ENCODE results near the gene TFEB.

Gene TFEB

DNA sequence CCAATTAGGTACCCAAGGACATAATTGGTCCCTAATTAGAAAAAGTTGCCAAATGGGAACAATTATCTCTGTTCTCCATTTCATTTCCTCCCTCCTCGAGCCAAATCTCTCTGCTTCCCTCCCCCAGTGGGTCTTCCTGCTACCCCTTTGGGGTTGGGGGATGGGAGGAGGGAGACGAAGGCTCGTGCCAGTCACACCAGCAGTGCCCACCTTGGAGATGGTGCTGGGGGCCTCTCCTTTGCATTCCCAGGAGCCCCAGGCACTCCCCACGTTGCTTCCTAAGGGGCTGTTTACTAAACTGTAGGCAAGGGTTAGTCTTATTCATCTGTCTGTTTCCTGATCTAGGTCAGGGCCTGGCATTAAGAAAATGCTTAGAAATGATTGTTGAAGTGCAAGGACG lies 64.0 kb downstream of the TFEB start:
- no peak for DNase-seq

DNA sequence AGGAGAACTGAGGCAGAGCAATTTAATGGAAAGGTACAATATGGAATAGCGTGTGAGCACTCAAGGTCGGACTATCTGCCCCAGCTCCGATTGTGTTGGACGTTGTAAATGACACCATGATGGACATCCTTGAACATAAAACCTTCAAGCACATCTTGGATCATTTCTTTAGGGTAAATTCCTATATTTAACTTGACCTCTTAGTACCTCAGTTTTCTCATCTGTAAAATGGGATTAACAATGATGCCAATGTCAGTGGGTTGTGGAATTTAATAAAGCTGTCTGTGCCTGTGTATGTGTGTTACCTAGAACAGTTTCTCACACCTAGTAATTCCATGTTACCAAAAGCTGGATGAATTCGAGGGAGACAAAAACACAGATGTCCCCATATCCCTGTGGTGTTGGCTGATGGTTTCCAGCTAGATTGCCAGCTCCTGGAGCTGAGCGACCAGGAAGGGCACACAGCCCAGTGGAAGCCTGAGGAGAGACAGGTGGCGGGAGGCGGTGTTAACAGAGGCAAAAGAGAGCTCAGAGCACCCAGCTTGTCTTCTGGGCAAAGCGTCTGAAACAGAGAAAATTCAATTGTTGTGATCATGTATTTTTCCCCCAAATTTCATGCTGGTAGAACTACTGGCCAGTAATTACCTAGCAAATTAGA lies 64.6 kb downstream of the TFEB start:
- DNase-seq: no peak

DNA sequence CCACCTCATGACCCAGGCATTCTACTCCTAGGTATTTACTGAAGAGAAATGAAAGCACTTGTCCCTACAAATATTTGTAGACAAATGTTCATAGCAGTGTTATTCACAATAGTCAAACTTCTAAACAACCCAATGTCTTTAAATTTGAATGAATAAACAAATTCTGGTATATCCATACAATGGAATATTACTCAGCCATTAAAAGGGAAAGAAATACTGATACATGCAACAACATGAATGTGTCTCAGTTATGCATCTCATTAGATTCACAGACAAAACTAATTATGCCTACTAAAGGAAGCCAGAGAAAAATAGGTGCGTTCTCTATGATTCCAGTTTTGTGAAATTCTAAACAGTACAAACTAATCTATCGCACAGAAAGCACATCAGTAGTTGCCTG lies 66.4 kb downstream of the TFEB start:
- DNase-seq: no peak

- DNase-seq: no peak
These were observed 68.2 kb downstream of the TFEB start for GRCh38 chr6:41667195-41667594.

DNA sequence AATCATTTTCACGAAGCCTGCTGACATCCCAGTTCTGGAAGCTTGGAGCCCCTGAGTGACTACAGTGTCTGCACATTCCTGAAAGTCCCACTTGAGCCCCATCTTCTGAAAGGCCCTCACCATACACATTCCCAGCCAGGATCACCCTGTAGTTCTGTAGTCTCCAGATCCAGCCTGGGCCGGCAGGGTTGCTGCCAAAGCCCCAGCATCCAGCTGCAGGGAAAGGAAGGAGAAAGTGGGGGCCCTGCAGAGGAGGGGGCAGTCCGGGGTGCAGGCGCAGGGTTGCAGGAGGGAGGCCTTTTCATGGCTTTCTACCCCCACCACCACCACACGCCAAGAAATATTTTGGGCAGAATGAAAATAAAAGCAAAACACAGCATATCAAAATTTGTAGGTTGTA lies 71.1 kb downstream of the TFEB start:
- no peak for DNase-seq

- DNase-seq: no peak
These were observed 71.8 kb downstream of the TFEB start for GRCh38 chr6:41663568-41663967.

GRCh38 chr6:41659935-41660334 lies 75.5 kb downstream of the TFEB start:
- DNase-seq: no peak

DNA sequence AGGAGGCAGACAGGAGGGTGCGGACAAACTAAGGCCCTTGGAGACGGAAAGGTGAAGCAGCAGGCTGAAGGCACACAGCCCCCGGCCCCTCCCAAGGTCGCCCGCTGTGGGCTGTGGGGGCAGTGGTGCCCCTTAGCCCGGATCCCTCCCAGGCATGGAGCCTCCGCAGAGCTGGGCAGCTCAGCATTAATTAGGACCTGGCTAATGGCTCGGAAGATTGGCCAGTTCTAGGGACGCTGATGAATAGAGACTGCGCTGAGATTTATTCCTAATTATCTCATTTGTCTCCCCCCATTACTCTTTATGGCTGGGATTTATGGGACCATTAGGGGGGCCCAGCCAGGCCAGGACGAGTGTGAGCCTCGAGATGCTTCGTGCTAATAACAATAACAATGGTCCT lies 76.8 kb downstream of the TFEB start:
- DNase-seq: no peak

DNA sequence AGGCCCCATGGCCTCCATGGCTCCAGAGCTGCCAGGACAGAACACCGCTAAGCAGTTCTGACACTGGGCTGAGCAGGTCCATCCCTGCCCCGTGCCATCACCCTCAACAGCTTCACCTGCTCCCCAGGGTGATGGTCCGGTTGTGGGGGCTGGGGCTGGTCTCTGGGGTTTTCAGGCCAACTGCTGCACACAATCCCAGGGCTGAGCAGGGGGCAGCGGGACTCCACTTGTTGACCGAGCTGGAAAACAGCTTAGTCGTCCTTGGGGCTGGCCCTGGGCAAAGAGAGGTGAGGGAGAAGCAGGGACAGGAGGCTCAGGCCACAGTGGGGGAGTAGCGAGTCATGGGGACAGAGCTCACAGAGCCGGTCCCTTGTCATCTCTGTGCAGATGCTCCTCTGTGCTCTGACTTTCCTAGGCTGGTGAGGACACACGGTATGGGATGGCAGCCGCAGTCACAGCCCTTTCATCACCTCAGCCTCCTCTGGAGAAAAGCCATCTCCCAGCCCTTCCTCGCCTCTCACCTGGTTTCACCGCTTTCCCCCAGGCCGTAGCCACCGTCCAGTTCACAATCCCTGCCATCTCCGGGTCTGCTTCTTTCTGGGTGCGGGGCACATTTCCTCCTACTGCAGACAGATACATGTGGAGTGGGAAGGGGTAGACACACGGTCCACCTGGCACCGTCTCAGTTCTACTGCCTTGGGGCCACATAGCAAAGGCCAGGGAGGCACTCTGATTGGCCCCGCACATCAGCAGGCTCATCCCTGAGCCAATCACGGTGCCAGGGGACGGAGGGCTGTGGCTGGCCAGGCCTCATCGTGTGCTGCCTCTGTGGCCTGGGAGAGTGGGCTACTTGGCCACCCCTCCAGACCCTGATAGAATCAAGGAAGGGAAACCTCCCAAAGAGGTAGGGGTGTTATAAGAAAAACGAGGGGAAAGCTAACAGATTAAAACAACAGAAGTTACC lies 78.0 kb downstream of the TFEB start:
- no peak for DNase-seq

DNA sequence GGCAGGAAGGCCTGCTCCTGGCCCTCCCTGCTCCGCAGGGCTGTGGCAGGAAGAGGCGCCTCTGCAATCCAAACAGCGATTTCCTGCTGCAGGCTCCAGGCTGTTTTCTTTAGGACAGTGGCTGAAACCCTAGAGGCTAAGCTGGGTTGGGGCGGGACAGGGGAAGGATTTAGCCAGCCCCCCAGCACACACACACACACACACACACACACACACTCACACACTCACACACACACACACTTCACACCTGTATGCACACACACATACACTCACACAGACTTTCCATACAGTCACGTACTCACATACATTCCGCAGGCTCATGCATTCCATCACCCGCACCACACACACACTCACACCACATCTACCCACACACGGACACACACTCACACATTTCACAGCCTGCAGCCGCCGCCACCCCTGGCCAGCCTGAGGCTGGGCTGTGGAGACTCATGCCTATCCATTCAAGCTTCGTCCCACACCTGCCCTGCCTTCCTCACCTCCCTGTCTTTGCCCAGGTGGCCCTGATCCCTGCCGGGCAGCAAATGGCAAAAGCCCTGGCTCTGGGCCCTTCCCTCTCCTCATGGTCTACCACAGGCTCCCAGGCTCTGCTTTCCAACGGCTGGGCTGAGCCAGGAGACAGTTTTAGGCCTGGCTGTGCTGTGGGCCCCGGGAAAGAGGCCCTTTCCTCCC lies 79.3 kb downstream of the TFEB start:
- no peak for DNase-seq

GRCh38 chr6:41655646-41656001 lies 79.8 kb downstream of the TFEB start:
- DNase-seq: no peak

GRCh38 chr6:41655176-41655575 lies 80.2 kb downstream of the TFEB start:
- DNase-seq: no peak

GRCh38 chr6:41654698-41655151 lies 80.7 kb downstream of the TFEB start:
- no peak for DNase-seq

- no peak for DNase-seq
These were observed 81.2 kb downstream of the TFEB start for GRCh38 chr6:41654151-41654697.

GRCh38 chr6:41653691-41654090 lies 81.7 kb downstream of the TFEB start:
- DNase-seq: no peak

- no peak for DNase-seq
These were observed 82.3 kb downstream of the TFEB start for GRCh38 chr6:41652866-41653652.

DNA sequence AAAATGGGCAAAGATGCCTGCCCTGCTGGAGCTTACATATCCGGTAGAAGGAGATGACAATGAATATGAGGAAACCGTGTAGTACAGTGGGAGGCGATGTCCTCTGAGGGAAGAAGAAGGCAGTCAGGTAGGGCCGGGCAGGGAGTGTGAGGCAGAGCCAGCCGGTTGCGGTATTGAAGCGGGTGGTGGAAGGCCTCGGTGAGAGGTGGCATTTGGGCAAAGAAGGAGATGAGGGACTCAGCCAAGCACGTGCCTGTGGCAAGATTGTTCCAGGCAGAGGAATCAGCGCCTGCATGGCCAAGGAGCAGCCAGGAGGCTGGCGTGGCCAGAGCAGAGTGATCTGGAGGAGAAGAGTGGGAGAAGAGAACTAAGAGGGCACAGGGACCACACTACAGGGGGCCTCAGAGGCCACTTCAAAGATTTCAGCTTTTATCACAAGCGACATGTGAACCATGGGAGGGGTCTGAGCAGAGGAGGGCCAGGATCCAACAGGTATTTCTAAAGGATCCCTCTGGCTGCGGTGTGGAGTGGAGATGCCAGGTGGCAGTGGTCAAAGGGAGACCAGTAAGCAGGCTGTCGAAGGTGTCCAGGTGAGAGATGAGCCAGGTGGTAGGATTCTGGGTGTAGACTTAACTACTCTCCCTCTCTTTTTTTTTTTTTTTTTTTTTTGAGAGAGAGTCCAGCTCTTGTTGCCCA lies 83.3 kb downstream of the TFEB start:
- DNase-seq: no peak

GRCh38 chr6:41651246-41651961 lies 84.0 kb downstream of the TFEB start:
- no peak for DNase-seq

DNA sequence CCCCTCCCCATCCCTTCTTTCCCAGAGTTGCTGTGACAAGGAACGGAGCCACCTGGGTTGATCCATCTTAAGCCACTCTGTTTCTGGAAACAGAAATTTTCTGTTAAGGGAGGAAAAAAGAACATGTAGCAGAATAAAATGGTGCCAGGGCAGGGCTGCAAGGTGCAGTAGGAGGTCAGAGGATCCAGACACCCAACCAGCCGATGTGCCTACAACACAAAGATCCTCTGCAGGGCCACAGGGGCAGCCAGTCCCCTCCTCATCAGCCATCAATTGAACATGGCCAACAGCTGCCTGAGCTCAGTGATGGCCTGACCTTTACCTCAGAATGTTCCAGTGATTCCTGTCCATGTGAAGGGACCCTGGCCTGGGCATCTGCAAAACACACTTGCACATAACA lies 85.3 kb downstream of the TFEB start:
- no peak for DNase-seq

GRCh38 chr6:41649596-41649995 lies 85.8 kb downstream of the TFEB start:
- DNase-seq: no peak

GRCh38 chr6:41648921-41649320 lies 86.5 kb downstream of the TFEB start:
- DNase-seq: no peak

Measured in amniotic stem cell (primary cell).